Heart left ventricle (tissue), 13 donors: ENCODE data around the gene STUB1.

ENCODE experiments used
- POLR2A ChIP-seq, 2 donors: fragments of 450-650 bp; IDR thresholded peaks; one replicate each; pipeline ENCODE4 v1.6.1; 2017; ENCODE audit warnings: antibody characterized with exemption in 2 of 2, mild to moderate bottlenecking in 2 of 2, moderate library complexity in 2 of 2
- TF ChIP-seq, protein P1 (sequence below), 12 donors: fragments of 200-600 bp; sonication (generic) in 4 of 12; IDR thresholded peaks; one replicate each; pipeline versions ENCODE4 v1.5.0 to v1.8.0; 2018 to 2022; ENCODE audit warnings: antibody characterized with exemption in 12 of 12, mild to moderate bottlenecking in 5 of 12
- donor health status: ischemic (EF 13 %, LVEDD 7.1; RV severe dilation, severe dysfunction).
- donor health status: DM: no; HTN: yes; CAD: no.
- donor health status: DM: no; HTN: no; CAD: no.
- donor health status: ischemic (EF 25% LVEDD 6.9; RV normal size, moderate dysfunction).
- donor health status: ischemic (EF 25% LVEDD 5.7; RV mildly dilated, moderate dysfunction).
- donor health status: ischemic (EF 35%, LVEDD 5.7; RV mildly dilated, moderate dysfunction).
- donor health status: nonischemic (EF 11% LVEDD 7.7; RV severe dilation, severe dysfunction).
- donor health status: DM: yes; HTN: yes; CAD: no.
- donor health status: PGD.
- donor health status: ischemic (EF 29% LVEDD 5.4; RV normal size, mild dysfunction).
- donor health status: nonischemic (EF 23%, LVEDD 6.1; RV moderate dilation, normal function).

DNA sequence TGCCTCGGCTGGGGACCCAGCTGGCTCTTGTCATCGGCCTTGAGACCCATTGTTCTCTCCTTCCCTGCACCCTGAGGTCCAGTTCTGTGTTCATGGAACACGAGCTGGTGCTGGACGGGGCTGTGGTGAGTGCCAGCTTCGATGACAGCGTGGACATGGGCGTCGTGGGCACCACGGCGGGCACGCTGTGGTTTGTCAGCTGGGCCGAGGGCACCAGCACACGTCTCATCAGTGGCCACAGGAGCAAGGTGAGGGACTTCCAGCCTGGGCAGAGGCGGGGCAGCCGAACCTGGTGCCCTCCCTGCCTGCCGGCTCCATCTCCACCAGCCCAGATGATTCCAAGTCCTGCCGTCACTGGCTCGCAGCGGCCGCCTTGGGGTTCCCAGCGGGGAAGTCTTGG is 17.6 kb upstream of the STUB1 start:
- TF ChIP-seq, protein P1, sequence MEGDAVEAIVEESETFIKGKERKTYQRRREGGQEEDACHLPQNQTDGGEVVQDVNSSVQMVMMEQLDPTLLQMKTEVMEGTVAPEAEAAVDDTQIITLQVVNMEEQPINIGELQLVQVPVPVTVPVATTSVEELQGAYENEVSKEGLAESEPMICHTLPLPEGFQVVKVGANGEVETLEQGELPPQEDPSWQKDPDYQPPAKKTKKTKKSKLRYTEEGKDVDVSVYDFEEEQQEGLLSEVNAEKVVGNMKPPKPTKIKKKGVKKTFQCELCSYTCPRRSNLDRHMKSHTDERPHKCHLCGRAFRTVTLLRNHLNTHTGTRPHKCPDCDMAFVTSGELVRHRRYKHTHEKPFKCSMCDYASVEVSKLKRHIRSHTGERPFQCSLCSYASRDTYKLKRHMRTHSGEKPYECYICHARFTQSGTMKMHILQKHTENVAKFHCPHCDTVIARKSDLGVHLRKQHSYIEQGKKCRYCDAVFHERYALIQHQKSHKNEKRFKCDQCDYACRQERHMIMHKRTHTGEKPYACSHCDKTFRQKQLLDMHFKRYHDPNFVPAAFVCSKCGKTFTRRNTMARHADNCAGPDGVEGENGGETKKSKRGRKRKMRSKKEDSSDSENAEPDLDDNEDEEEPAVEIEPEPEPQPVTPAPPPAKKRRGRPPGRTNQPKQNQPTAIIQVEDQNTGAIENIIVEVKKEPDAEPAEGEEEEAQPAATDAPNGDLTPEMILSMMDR (IDR thresholded peaks at IDR 0.05), result no peak
- no peak for TF ChIP-seq POLR2A (IDR thresholded peaks at IDR 0.05)
